Hematopoietic multipotent progenitor cell treated with erythropoietin and hydrocortisone succinate and interleukin-3 and kit ligand, for 4 days (in vitro differentiated cells): ENCODE results near the gene PLB1.

Experiments
- DNase-seq: peaks from one replicate; pipeline ENCODE4 v3.0.0-alpha.2; 2015

The PLB1 gene

DNA sequence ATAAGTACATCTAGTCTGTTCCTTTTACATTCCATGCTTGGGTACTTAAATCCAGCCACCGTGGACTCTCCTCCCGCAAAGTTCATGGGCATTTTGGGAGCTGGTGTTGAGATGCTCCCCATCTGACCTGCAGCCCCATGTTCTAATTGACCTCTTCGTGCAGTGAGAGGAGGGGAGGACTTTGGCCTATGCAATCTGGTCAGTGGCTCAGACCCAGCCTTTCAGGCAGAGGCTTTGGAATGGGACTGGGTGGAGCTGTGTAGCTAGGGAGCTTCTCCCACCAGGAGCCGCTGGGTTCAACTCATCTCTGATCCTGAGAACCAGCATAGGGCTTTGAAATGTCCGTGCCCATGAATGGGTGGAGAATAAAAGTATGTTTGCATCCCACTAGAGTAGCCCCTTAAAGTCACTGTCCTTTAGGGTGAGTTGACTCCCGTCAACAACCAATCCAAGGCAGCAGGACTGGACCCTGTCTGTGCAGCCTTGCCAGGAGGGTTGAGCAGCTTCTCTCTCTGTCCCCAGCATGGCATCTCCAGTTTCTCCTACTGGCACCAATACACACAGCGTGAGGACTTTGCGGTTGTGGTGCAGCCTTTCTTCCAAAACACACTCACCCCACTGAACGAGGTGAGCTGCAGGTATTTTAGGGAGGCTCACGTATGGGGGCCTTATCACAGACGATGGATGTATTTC, 135.8 kb downstream of the PLB1 start:
- DNase-seq, result no peak

DNA sequence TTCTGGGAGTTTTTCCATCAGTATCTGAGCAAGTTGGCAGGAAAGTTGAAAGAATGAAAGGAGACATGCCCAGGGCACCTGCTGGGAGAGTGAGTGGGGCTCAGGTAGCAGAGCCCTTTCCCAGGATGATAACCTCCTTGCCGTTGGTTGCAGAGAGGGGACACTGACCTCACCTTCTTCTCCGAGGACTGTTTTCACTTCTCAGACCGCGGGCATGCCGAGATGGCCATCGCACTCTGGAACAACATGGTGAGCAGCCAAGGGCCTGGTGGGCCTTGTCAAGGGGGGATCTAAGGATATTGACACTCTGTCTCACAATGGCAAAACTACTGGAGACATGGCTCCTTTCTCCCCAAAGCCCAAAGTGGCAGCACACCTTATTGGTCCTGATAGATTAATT, 136.9 kb downstream of the PLB1 start:
- DNase-seq, result no peak

DNA sequence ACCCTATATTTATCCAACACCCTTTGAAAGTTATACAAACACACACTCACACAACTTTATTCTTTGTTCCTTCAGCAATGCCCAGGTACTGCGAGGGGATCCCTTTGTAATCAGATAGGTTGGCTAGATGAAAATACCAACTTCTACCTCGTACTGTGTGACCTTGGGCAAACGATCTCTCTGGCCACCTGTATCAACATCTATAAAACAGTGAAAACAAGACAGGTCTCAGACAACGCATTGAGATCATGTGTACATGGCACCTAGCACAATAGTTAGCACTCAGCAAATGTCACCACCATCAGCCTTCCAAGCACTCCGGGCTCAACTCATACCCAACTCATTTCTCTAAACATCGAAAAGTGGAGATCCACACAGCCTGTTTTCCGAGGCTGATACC, 137.3 kb downstream of the PLB1 start:
- no peak for DNase-seq

DNA sequence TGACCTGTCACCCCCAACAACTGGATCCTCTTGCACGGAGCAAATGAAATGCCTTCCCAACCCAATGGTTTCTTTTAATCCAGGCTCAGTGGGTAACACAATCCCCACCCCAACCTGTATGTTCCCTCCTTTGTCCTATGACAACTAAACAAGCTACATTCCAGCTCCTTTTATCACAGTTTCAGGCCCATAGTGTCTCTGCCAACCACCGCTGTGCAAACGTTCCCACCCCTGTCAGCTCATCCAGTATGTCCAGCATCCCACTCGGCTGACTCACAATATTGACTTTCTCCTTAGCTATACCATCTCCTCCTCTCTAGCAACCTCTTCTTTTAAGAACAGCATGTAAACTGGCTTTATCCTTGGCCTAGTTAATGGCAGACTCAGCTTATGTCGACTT, 137.9 kb downstream of the PLB1 start:
- DNase-seq, result no peak

DNA sequence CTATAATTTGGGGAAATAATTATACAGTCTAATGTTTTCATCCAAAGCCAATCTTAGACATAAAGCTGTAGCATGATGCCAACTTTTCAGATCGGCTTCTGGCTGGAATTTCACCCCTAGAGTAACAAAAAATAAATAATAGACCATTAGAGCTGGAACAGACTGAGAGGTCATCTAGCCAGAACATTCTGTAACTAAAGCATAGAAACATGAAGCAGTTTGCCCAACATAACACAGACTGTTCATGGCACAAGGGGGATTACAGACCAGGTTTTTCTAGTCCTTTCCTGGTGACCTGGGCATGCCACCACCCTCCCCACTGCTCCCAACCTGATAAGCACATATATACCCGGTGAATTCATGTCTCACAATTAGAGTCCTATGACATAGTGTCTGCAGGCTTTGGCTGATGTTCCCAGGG, 139.3 kb downstream of the PLB1 start:
- no peak for DNase-seq

DNA sequence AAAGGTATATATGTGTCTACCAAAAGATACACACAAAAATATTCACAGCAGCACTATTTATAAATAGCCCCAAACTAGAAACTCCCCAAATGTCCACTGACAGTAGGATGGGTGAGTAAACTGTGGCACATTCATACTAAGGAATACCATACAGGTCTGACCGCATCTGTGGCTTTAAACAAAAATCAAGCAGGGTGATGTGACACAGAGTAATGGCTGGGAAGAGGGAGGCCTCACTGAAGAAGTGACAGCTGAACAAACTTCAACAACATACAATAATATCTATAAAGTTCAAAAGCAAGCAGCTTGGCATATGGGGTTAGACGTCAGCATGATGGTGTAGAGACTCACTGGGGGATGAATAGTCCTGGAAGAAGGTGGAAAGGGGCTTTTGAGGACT, 140.6 kb downstream of the PLB1 start:
- no peak for DNase-seq

DNA sequence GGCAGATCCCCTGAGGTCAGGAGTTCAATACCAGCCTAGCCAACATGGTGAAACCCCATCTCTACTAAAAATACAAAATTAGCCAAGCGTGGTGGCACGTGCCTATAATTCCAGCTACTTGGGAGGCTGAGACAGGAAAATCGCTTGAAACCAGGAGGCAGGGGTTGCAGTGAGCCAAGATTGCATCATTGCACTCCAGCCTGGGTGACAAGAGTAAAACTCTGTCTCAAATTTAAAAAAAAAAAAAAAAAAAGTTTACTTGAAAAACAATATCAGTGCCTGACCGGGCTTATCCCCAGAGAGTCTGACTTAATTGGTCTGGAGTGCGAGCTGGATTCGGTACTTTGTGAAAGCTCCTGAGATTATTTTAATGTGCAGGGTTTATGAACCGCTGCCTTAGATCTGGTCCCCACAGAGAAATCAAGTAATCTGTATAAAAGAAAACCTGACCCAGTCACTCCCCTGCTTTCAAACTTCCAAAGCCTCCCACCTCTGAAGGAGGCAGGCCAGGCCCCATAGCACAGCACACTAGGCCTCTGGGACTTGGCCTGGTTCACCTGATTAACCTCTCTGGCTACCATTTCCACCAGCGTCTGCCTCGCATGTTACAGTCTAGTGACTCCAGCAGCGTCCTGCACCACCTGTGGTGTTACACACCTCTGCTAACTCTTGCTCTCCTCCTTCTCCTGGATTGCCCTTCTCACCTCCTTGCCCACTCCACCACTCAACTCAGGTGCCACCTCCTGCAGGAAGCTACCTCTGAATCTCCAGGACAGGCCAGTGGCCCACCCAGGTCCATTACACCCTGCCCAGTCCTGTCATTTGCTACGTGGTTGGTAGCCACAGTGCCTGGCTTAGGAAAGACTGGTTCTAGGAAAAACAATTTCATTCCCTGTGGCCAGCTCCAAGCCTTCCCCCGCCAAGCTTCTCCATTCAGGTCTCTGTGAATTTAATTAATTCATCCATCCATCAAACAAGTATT, 141.5 kb downstream of the PLB1 start:
- no peak for DNase-seq

DNA sequence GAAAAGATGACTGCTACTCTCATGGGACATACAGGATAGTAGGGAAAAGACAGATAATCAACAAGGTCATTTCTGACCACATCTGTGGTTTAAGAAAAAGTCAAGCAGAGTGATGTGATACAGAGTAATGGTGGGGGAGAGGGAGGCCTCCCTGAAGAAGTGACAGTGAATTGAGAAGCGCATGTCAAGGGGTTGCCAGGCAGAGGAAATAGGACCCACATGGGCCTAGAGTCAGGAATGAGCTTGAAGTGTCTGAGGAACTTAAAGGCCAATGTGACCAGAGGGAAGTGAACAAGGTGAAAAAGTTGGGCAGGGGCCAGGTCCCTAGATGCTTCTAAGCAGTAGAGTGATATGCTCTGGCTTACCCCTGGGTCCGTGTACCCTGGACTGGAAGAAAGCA, 142.2 kb downstream of the PLB1 start:
- no peak for DNase-seq

DNA sequence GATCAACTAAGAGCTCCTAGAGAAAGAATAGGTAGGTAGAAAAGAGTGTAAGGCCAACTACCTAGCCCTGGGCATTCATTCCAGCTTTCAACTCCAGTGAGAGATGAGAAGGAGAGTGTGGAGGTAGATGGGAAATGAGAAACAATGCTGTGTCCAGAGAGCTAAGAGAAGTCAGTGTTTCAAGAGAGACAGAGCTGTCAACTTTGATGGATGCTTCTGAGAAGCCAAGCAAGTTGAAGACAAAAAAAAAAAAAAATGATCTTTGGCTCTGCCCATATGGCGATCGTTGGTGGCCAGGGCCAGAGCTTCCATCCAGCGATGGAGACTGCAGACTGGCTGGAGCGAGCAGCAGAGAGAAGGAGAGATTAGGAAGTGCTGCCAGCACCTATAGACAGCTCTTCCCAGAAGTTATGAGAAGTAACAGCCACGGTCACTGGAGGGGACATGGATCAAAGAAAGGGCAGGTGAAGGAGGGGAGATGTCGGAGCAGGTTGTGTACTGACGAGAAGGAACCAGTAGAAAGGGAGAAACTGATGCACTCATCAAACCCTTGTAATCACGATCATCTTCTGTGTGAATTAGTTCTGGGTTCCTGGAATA, 143.3 kb downstream of the PLB1 start:
- DNase-seq, result no peak

DNA sequence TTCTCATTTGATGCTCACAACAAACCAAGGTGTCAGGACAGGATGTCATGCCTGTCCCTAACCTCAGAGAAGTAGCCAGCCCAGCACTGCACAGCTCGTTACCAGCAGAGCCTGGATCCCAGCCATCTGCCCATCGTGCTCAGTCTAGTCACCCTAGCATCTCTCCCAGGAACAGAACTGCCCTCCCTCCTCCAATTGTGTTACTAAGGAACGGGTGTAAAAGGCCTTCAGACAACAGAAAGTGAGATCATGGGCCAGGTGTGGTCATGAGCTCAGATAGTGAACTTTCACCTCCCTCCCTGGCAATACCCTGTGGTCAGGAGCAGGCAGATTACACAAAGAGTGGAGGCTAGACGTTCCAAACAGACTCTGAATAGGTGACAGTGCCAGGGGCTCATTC, 144.0 kb downstream of the PLB1 start:
- no peak for DNase-seq

DNA sequence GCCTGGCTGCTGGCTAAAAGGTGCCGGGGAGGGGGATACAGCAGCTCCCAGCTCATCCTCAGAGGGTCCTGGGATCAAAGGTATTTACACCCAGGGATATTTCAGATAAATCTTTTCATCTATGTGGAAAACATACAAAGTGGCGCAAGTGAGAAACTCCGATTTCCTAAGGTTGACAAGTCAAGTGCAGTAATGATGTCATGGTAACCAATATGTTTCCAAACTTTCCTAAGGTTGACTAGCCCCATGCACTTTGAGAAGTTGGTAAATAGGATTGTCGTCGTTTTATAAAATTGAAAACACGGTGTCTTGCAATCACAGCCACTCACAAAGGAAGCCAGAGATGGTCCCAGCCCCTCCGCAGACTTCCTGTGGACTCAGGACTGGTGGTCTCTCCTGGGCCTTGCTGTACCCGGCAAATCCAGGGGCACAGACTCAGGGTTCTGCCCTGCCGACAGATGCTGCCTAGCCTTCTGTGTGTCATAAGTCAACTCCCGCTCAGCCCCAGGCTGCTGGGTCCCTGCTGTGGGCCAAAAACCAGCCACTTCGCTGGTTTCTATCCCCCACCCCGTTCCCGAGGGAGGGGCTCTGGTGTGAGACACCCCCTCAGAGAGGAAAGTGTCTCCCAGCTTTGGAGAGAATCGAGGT, 144.5 kb downstream of the PLB1 start:
- no peak for DNase-seq

DNA sequence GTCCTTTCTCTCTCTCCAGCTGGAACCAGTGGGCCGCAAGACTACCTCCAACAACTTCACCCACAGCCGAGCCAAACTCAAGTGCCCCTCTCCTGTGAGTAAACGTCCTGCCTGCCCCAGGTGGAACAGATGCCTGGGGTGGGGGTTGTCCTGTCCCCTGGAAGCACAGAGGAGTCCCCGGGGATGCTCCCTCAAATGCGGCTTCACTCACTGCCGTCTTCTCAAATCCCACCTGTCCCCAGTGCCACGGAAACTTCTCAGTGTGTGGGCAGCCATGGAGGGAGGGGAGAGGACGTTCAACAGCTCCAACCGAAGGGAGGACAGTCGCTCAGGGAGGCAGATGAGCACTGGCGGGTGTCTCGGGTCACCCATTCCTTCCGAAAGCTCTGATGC, 145.0 kb downstream of the PLB1 start:
- DNase-seq, result no peak

DNA sequence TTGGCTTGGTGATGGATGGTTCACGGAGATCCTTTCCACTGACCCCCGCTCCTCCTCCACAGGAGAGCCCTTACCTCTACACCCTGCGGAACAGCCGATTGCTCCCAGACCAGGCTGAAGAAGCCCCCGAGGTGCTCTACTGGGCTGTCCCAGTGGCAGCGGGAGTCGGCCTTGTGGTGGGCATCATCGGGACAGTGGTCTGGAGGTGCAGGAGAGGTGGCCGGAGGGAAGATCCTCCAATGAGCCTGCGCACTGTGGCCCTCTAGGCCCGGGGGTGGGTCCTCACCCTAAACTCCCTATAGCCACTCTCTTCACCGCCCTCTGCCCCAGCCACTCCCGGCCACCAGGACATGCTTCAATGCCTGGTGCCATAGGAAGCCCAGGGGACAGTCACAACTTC, 146.9 kb downstream of the PLB1 start:
- no peak for DNase-seq

DNA sequence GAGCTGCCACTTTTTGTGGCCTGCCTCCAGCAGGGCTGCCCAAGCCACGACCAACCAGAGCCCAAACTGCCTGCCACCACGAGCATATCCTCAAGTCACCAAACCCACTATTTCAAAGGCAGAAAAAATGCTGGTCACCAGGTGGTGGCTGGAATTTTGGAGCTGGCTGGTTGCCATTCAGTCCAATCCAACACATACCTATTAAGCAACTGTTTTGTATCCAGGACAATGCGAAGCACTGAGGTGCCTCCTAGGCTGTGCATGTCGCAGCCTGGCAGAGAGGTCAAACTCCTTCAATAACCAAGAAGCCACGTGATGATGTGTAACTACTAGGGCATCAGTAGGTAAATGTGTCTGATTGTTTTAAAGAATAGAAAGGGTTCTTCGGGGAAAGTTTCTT, 147.5 kb downstream of the PLB1 start:
- DNase-seq, result no peak

DNA sequence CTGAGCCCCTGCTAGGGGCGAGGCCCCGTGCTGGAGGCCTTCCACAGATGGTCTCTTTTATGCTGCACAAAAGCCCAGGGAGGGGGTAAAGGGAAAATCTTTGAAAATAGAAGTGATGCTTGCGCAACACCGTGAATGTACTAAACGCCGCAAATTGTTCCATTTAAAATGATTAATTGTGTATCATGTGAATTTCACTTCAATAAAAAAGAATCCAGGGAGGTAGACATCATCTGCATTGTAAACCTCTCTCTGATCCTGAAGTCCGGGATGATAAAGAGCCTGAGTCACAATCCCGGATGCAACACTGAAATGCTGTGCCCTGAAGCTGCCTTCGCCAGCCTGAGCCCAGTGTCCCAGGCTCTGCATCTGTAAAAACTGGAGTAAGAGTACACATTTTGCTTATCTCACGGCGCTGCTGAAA, 148.1 kb downstream of the PLB1 start:
- DNase-seq, result peak; percentile 26

DNA sequence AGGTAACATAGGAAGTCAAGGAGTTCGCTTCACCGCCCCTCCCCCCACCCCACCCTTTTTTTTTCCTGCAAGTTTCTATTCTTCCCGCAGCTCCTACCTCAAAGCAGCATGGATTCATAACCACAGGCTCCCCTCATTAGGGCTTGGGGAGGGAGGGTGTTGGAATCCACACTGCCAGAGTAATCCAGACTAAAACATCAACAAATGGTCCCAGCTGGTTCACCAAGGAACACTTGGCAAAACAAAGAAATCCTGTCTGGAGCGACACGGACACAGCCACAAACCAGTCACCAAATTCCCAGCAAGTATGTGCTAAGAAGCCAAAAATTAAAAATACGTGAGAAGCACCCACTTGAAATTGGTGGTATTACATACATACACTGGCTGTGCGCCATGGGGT, 148.9 kb downstream of the PLB1 start:
- no peak for DNase-seq

DNA sequence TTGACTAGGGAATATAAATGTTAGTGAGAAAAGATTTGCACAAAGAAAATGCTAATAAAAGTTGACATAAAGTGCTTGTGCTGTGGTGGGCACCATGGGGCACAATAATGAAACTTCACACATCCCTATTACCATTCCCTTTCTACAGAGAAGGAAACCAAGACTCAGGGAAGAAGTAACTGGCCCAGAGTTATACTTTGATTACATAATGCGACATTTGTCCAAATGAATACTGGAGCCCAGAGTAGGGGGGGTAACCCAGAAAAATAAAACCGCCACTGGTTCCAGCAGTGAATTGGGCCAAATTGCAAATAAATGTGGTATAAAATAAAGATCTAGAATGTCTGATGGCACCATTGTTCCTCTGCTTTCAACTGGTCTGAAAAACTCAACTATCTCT, 149.7 kb downstream of the PLB1 start:
- DNase-seq, result no peak

DNA sequence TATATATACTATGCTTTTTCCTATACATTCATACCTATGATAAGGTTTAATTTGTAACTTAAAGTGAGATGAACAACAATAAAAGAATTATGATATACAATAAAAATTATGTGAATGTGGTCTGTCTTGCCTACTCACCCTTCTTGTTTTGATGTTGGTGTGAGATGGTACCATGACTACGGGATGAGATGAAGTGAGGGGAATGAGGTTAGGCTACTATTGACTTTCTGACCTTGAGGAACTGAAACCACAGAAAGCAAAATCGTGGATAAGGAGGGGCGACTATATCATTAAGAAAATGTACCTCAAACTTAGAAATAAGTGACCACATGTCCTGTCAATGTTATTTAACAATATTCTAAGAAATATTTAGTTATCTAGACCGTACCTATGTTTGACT, 151.8 kb downstream of the PLB1 start:
- DNase-seq, result no peak

DNA sequence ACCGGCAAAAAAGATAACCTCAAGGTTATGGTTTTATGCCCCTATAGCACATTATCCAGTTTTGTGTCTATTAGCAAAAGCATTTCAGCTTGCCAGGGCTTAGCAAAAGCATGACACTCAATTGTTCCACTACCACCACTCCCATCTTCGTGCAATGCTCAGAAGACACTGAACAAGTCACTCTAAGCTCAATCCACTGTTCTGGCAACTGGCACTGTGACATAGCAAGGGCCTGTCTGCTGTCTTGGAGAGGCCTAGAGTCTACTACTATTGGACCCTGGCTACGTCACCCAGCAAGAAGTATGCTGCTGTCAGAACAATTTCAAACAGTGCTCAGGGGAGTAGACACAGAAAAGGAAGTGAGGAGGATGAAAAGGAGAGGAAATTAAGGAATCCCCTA, 152.3 kb downstream of the PLB1 start:
- DNase-seq, result no peak

DNA sequence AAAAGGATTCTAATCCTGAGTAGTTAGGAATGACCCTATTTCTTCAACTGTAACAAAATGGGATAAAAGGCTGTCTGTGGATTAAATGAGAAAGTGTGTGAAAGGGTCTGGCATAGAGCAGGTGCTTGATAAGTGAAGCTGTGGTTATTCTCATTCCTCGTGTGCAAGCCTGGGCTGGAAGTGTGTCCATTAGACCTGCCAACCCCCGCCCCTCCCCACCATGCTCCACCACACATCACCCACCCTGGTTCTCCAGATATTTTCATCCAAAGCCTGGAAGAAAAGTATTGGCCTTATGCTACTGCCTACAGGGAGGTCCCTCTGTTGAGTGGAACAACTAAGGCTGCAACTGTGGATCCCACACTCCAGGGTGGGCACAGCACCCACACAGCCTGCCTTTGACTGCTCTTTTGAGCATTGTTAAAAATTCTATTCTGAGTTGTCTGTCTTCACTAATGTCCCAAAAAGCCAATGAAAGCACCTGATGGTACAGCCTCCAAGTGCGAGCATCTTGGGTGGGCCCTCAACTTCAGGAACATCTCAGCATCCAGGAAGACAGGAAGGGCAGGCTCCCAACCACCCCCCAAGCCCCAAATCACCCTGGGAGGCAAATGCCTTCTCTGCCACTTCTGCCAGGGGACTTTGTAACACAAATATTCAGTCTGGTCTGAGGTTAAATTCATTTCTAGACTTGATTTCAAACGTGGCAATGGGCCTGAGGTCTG, 153.0 kb downstream of the PLB1 start:
- DNase-seq, result no peak

DNA sequence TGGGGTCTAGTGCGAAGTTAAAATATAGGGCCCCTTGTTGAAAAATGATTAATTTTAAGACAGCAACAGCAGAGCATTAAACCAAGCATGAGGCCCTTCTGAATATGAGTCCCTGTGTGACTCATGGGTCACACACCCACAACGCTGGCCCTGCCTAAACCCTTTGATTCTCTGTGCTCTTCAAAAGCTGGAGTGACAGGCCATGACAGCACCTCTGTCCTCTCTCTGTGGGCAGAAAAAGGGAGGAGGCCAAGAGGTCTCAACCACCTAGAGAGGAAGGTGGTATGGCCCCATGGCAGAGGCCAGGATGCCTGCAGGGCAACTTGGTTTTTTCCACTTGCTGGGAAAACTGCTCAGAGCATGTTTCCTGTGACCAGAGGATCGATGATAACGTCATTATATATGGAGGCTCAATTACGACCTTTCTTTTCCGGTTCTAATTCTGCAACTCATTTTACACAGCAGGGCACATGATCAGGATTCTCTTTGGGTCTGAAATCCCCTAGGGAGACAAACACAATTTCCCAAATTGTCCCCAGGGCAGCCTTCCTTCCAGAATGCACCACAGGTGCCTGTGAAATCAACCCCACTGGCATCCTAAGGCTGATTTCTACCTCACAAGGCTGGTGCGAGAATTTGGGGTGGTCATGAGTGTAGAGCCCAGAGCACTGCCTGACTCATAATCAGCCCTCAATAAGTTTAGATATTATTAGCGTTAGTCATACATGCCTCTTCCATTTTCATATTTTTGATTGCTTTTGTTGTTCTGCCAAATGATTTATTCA, 153.8 kb downstream of the PLB1 start:
- DNase-seq, result no peak

DNA sequence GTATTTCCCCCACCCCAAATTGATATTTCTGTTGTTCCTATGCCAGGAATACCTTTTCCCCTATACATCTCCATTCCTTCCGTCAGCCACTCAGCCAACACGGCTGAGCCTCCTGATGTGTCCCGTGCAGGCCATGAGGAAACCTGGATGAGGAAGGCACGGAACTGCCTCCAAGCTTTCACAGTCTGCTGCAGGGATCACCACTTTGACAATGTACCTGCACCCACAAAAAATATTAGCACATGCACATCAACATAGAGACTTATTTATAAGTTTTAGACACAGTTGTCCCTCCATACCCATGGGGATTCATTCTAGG, 154.4 kb downstream of the PLB1 start:
- no peak for DNase-seq
